Mammary microvascular endothelial cell (primary cell): ENCODE results near the gene SEMA3G. TPM values are rescaled to one million over a fixed set of nuclear protein-coding genes. Genes with fewer than 3 reads are reported as not detected.

ENCODE experiments used
- total RNA-seq: library from RNA; depleted of rRNA; stranded (reverse); fragments of >200 nt; gene quantifications from 2 replicates; pipeline ENCODE4 v1.2.3, GENCODE V29; 2015

Gene SEMA3G
- total RNA-seq = 3.5 and 3.6 TPM in 2 replicates

GRCh38 chr3:52444860-52445793 lies at the start of gene SEMA3G:
SEMA3G (minus strand) TSS chr3:52445103; CDS start chr3:52445027, 76 bp downstream.

GRCh38 chr3:52455283-52456168 lies 10.6 kb upstream of the SEMA3G start, which contains the start of gene NISCH:
NISCH (plus strand) TSS chr3:52455604; CDS start chr3:52455642, 38 bp downstream.

GRCh38 chr3:52453496-52454249 lies 8.8 kb upstream of the SEMA3G start, which contains the start of gene TNNC1:
TNNC1 (minus strand) TSS chr3:52454041; CDS start chr3:52454015, 26 bp downstream.

Other genes with a start within 250 kb of the SEMA3G start
- 61.3 and 61.8 TPM in 2 replicates for gene ALAS1, start 246.9 kb downstream of the SEMA3G start, total RNA-seq
- gene TLR9, start 219.5 kb downstream of the SEMA3G start, total RNA-seq = not detected in 2 replicates
- 130 and 132 TPM in 2 replicates for gene TWF2, start 205.9 kb downstream of the SEMA3G start, total RNA-seq
- gene PPM1M, start 199.3 kb downstream of the SEMA3G start, total RNA-seq = 6.5 and 9.2 TPM in 2 replicates
- gene WDR82, start 166.5 kb downstream of the SEMA3G start, total RNA-seq = 46.0 and 47.0 TPM in 2 replicates
- gene GLYCTK, start 157.3 kb downstream of the SEMA3G start, total RNA-seq = 15.0 and 15.6 TPM in 2 replicates
- gene DNAH1, start 128.8 kb downstream of the SEMA3G start, total RNA-seq = 1.00 and 1.3 TPM in 2 replicates
- gene BAP1, start 35.1 kb downstream of the SEMA3G start, total RNA-seq = 56.0 and 108 TPM in 2 replicates
- 5.6 and 8.9 TPM in 2 replicates for gene PHF7, start 34.4 kb downstream of the SEMA3G start, total RNA-seq
- not detected in 2 replicates for gene TNNC1, start 8.9 kb upstream of the SEMA3G start, total RNA-seq
- gene NISCH, start 10.5 kb upstream of the SEMA3G start, total RNA-seq = 24.0 and 27.5 TPM in 2 replicates
- gene STAB1, start 50.2 kb upstream of the SEMA3G start, total RNA-seq = 149 and 154 TPM in 2 replicates
- gene NT5DC2, start 88.8 kb upstream of the SEMA3G start, total RNA-seq = 44.6 and 64.3 TPM in 2 replicates
- 0.59 and 9.9 TPM in 2 replicates for gene UQCC5, start 91.5 kb upstream of the SEMA3G start, total RNA-seq
- 48.8 and 49.8 TPM in 2 replicates for gene PBRM1, start 240.8 kb upstream of the SEMA3G start, total RNA-seq
- 100 and 102 TPM in 2 replicates for gene GNL3, start 240.9 kb upstream of the SEMA3G start, total RNA-seq